ENCODE measurements around the gene LLCFC1. TPM values are rescaled to one million over a fixed set of nuclear protein-coding genes. Genes with fewer than 3 reads are reported as not detected.
"Not testable (repeated sequence)": the region's sequence is repeated elsewhere in the genome, so short reads cannot be mapped to it uniquely, and the experiment has no call there.

LLCFC1 gene
- polyA plus RNA-seq, 3 donors, result 0.54 to 1.4 (median 0.66) TPM

GRCh38 chr7:142962991-142963390 is 23.7 kb downstream of the LLCFC1 start:
- DNase-seq (ENCODE audit: extremely low read depth in 1 of 11, low read depth in 9 of 11, low spot score in 4 of 11), result peak in 2 of 11 donors; percentile 14 to 25

GRCh38 chr7:142963993-142964392 is 24.7 kb downstream of the LLCFC1 start:
- DNase-seq (ENCODE audit: extremely low read depth in 1 of 11, low read depth in 9 of 11, low spot score in 4 of 11), result no peak

- no peak for DNase-seq (ENCODE audit: extremely low read depth in 1 of 11, low read depth in 9 of 11, low spot score in 4 of 11)
Observed at GRCh38 chr7:142964502-142965246, 25.4 kb downstream of the LLCFC1 start.

GRCh38 chr7:142968229-142968628 is 28.9 kb downstream of the LLCFC1 start:
- DNase-seq (ENCODE audit: extremely low read depth in 1 of 11, low read depth in 9 of 11, low spot score in 4 of 11), result no peak

GRCh38 chr7:142969183-142969582 is 29.9 kb downstream of the LLCFC1 start:
- no peak for DNase-seq (ENCODE audit: extremely low read depth in 1 of 11, low read depth in 9 of 11, low spot score in 4 of 11)

GRCh38 chr7:142974626-142975025 is 35.3 kb downstream of the LLCFC1 start:
- DNase-seq (ENCODE audit: extremely low read depth in 1 of 11, low read depth in 9 of 11, low spot score in 4 of 11), result no peak

GRCh38 chr7:142978402-142978801 is 39.1 kb downstream of the LLCFC1 start:
- DNase-seq (ENCODE audit: extremely low read depth in 1 of 11, low read depth in 9 of 11, low spot score in 4 of 11), result not testable (repeated sequence)

- DNase-seq (ENCODE audit: extremely low read depth in 1 of 11, low read depth in 9 of 11, low spot score in 4 of 11), result no peak
Observed at GRCh38 chr7:142983825-142984224, 44.5 kb downstream of the LLCFC1 start.

- no peak for DNase-seq (ENCODE audit: extremely low read depth in 1 of 11, low read depth in 9 of 11, low spot score in 4 of 11)
Observed at GRCh38 chr7:142984297-142984696, 45.0 kb downstream of the LLCFC1 start.

Other genes with a start within 250 kb of the LLCFC1 start
- gene PRSS1, start 190.0 kb upstream of the LLCFC1 start, polyA plus RNA-seq (ENCODE audit: insufficient read length in 3 of 3), result not detected
- gene PRSS2, start 168.5 kb upstream of the LLCFC1 start, polyA plus RNA-seq (ENCODE audit: insufficient read length in 3 of 3), result not detected
- gene EPHB6, start 84.4 kb upstream of the LLCFC1 start, polyA plus RNA-seq (ENCODE audit: insufficient read length in 3 of 3), result 10 to 100 TPM; 17.3 to 23.9 (median 23.5) TPM
- gene TRPV6, start 53.7 kb upstream of the LLCFC1 start, polyA plus RNA-seq (ENCODE audit: insufficient read length in 3 of 3), result 10 to 100 TPM in 2 of 3 donors, 1 to 10 TPM in 1; 9.1 to 21.6 (median 10.4) TPM
- 1 to 10 TPM in 1 of 3 donors, under 1 TPM in 2; 0.72 to 1.5 (median 0.80) TPM for gene TRPV5, start 5.7 kb upstream of the LLCFC1 start, polyA plus RNA-seq (ENCODE audit: insufficient read length in 3 of 3)
- 1 to 10 TPM; 2.1 to 3.7 (median 2.6) TPM for gene KEL, start 22.9 kb downstream of the LLCFC1 start, polyA plus RNA-seq (ENCODE audit: insufficient read length in 3 of 3)
- not detected for gene OR9A2, start 87.6 kb downstream of the LLCFC1 start, polyA plus RNA-seq (ENCODE audit: insufficient read length in 3 of 3)
- gene OR6V1, start 112.9 kb downstream of the LLCFC1 start, polyA plus RNA-seq (ENCODE audit: insufficient read length in 3 of 3), result not detected
- gene PIP, start 192.6 kb downstream of the LLCFC1 start, polyA plus RNA-seq (ENCODE audit: insufficient read length in 3 of 3), result not detected
- gene TAS2R39, start 243.9 kb downstream of the LLCFC1 start, polyA plus RNA-seq (ENCODE audit: insufficient read length in 3 of 3), result not detected

Data from renal cortex interstitium (tissue), 11 donors.